Neural progenitor cell (in vitro differentiated cells): Measurements from ENCODE around the gene GRIK2. TPM values are rescaled to one million over a fixed set of nuclear protein-coding genes. Genes with fewer than 3 reads are reported as not detected.
A peak's percentile ranks its signal among the peaks of the same experiment; 100 is the strongest.
"Not testable (repeated sequence)": the region's sequence is repeated elsewhere in the genome, so short reads cannot be mapped to it uniquely, and the experiment has no call there.

Source experiments
- DNase-seq: peaks from one replicate; pipeline ENCODE4 v3.0.0-alpha.2; 2016; ENCODE audit warnings: low spot score
- H2AFZ ChIP-seq: fragments of 200-600 bp; sonication (generic); replicated peaks from 2 replicates; pipeline ENCODE4 v1.6.1; 2016; ENCODE audit warnings: antibody characterized with exemption
- H3F3A ChIP-seq: fragments of 200-600 bp; sonication (generic); 2 replicates; pipeline ENCODE4 v1.6.1; 2016; ENCODE audit warnings: antibody characterized with exemption, low read depth
- H3K27ac ChIP-seq: fragments of 200-600 bp; sonication (generic); 2 replicates; pipeline ENCODE4 v1.5.1; 2016; ENCODE audit warnings: mild to moderate bottlenecking
- H3K27me3 ChIP-seq: fragments of 200-600 bp; sonication (generic); 2 replicates; pipeline ENCODE4 v1.6.1; 2016; ENCODE audit warnings: mild to moderate bottlenecking, moderate library complexity
- H3K36me3 ChIP-seq: fragments of 200-600 bp; sonication (generic); 2 replicates; pipeline ENCODE4 v1.5.1; 2016
- H3K4me1 ChIP-seq: fragments of 200-600 bp; sonication (generic); 2 replicates; pipeline ENCODE4 v1.6.1; 2016; ENCODE audit warnings: mixed run types
- H3K4me2 ChIP-seq: fragments of 200-600 bp; sonication (generic); 2 replicates; pipeline ENCODE4 v1.6.1; 2016
- H3K4me3 ChIP-seq: fragments of 200-600 bp; sonication (generic); 2 replicates; pipeline ENCODE4 v1.5.1; 2016
- H3K79me2 ChIP-seq: fragments of 200-600 bp; sonication (generic); 2 replicates; pipeline ENCODE4 v1.6.1; 2016; ENCODE audit warnings: low read depth
- H3K9ac ChIP-seq: fragments of 200-600 bp; sonication (generic); 2 replicates; pipeline ENCODE4 v1.6.1; 2016
- H3K9me3 ChIP-seq: fragments of 200-600 bp; sonication (generic); 2 replicates; pipeline ENCODE4 v1.5.1; 2016; ENCODE audit warnings: low read depth
- H4K20me1 ChIP-seq: fragments of 200-600 bp; sonication (generic); 2 replicates; pipeline ENCODE4 v1.6.1; 2016; ENCODE audit warnings: low read depth
- H3K27ac Mint-ChIP-seq: 3 replicates; pipeline ENCODE4 v1.8.0; 2021; ENCODE audit warnings: mixed read lengths
- H3K27me3 Mint-ChIP-seq: 2 replicates; pipeline ENCODE4 v1.8.0; 2022; ENCODE audit warnings: low read depth, mild to moderate bottlenecking, inconsistent platforms, moderate library complexity, mixed read lengths; ENCODE audit not compliant: insufficient read depth
- H3K36me3 Mint-ChIP-seq: 3 replicates; pipeline ENCODE4 v1.8.0; 2021; ENCODE audit warnings: mixed read lengths
- H3K4me1 Mint-ChIP-seq: 3 replicates; pipeline ENCODE4 v1.8.0; 2021; ENCODE audit warnings: mixed read lengths
- H3K4me3 Mint-ChIP-seq: 3 replicates; pipeline ENCODE4 v1.8.0; 2021; ENCODE audit warnings: mild to moderate bottlenecking, moderate library complexity, mixed read lengths
- H3K9me3 Mint-ChIP-seq: 3 replicates; pipeline ENCODE4 v1.8.0; 2020; ENCODE audit warnings: mixed read lengths
- CTCF ChIP-seq: fragments of 200-600 bp; sonication (generic); IDR thresholded peaks from 2 replicates; pipeline ENCODE4 v1.5.1; 2017; ENCODE audit warnings: antibody characterized with exemption, mild to moderate bottlenecking
- EZH2 ChIP-seq: fragments of 200-600 bp; sonication (generic); IDR thresholded peaks from 2 replicates; pipeline ENCODE4 v1.6.1; 2017; ENCODE audit warnings: antibody characterized with exemption, mild to moderate bottlenecking, moderate library complexity
- EZH2phosphoT487 ChIP-seq: fragments of 200-600 bp; sonication (generic); IDR thresholded peaks from 2 replicates; pipeline ENCODE4 v1.6.1; 2017; ENCODE audit warnings: antibody characterized with exemption
- total RNA-seq: library from RNA; depleted of rRNA; stranded (reverse); fragments of >200 nt; gene quantifications from 2 replicates; pipeline ENCODE4 v1.2.3, GENCODE V29; 2015; ENCODE audit warnings: low replicate concordance

The GRIK2 gene
- total RNA-seq, 1 donor from 2014 or later: 0.88 TPM

DNA sequence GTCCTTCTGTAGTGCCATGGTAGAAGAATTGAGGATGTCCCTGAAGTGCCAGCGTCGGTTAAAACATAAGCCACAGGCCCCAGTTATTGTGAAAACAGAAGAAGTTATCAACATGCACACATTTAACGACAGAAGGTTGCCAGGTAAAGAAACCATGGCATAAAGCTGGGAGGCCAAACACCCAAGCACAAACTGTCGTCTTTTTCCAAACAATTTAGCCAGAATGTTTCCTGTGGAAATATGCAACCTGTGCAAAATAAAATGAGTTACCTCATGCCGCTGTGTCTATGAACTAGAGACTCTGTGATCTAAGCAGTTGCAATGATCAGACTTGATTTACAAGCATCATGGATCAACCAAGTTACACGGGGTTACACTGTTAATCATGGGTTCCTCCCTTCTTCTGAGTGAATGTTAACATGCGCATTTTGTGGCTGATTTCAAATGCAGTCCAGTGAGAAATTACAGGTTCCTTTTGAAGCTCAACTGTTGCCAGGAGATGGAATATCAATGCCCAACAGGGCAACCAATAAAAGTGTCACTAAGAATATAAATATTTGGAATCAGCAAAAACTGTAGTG lies 674.9 kb downstream of the GRIK2 start:
- H2AFZ ChIP-seq: no peak overlapping the region
- no peaks in the 10 kb centered on the region for H3K36me3 ChIP-seq
- Mint-ChIP-seq H3K27ac (no peak overlapping the region), H3K36me3 (no peaks in the 10 kb centered on the region), H3K9me3 (no peaks in the 10 kb centered on the region), H3K4me3 (no peak overlapping the region), H3K4me1 (peaks cover 14% of the 10 kb centered on the region), H3K27me3 (no peaks in the 10 kb centered on the region)
- no peak for DNase-seq
- H3K79me2 ChIP-seq: no peaks in the 10 kb centered on the region
- H3K4me3 ChIP-seq: no peak overlapping the region
- no peak overlapping the region for H3K4me2 ChIP-seq
- no peak overlapping the region for H3K27ac ChIP-seq
- TF ChIP-seq EZH2: no peak
- TF ChIP-seq CTCF: no peak
- TF ChIP-seq EZH2phosphoT487: no peak
- H3K4me1 ChIP-seq: no peaks in the 10 kb centered on the region
- no peak overlapping the region for H3K9ac ChIP-seq
- H3F3A ChIP-seq: no peaks in the 10 kb centered on the region
- H4K20me1 ChIP-seq: no peaks in the 10 kb centered on the region
- H3K9me3 ChIP-seq: no peaks in the 10 kb centered on the region
- H3K27me3 ChIP-seq: no peaks in the 10 kb centered on the region

- no peaks in the 10 kb centered on the region for H3K36me3 ChIP-seq
- no peak for DNase-seq
- H3K9me3 ChIP-seq: peaks cover 4% of the 10 kb centered on the region
- H3K9me3 Mint-ChIP-seq: peaks cover 2% of the 10 kb centered on the region
- no peaks in the 10 kb centered on the region for H3K27me3 Mint-ChIP-seq
- TF ChIP-seq EZH2phosphoT487 (no peak), EZH2 (no peak), CTCF (no peak)
- H3K27me3 ChIP-seq: no peaks in the 10 kb centered on the region
- H3K36me3 Mint-ChIP-seq: no peaks in the 10 kb centered on the region
- H3K4me1 ChIP-seq: no peaks in the 10 kb centered on the region
- no peak overlapping the region for H3K4me3 ChIP-seq
- no peak overlapping the region for H3K9ac ChIP-seq
- H3F3A ChIP-seq: no peaks in the 10 kb centered on the region
- H3K27ac Mint-ChIP-seq: no peak overlapping the region
- no peaks in the 10 kb centered on the region for H4K20me1 ChIP-seq
- no peaks in the 10 kb centered on the region for H3K79me2 ChIP-seq
- no peaks in the 10 kb centered on the region for H3K4me1 Mint-ChIP-seq
- no peak overlapping the region for H3K27ac ChIP-seq
- H3K4me2 ChIP-seq: no peak overlapping the region
- no peak overlapping the region for H2AFZ ChIP-seq
- H3K4me3 Mint-ChIP-seq: no peak overlapping the region
Observed at GRCh38 chr6:102075539-102075938, 682.0 kb downstream of the GRIK2 start.

GRCh38 chr6:102085257-102085656 lies 691.7 kb downstream of the GRIK2 start:
- Histone ChIP-seq H3K4me1 (no peaks in the 10 kb centered on the region), H3K9ac (no peak overlapping the region), H3K36me3 (no peaks in the 10 kb centered on the region), H3K4me3 (no peak overlapping the region), H3K79me2 (no peaks in the 10 kb centered on the region), H2AFZ (no peak overlapping the region), H4K20me1 (no peaks in the 10 kb centered on the region), H3K27ac (no peak overlapping the region), H3F3A (no peaks in the 10 kb centered on the region), H3K9me3 (no peaks in the 10 kb centered on the region), H3K4me2 (no peak overlapping the region), H3K27me3 (no peaks in the 10 kb centered on the region)
- DNase-seq: no peak
- Mint-ChIP-seq H3K4me3 (no peak overlapping the region), H3K27me3 (no peaks in the 10 kb centered on the region), H3K9me3 (peaks cover 7% of the 10 kb centered on the region), H3K4me1 (no peaks in the 10 kb centered on the region), H3K27ac (no peak overlapping the region), H3K36me3 (no peaks in the 10 kb centered on the region)
- TF ChIP-seq EZH2 (no peak), CTCF (peak; percentile 26), EZH2phosphoT487 (no peak)

- H3K4me3 Mint-ChIP-seq, H3F3A ChIP-seq, H3K27me3 Mint-ChIP-seq, H3K4me1 Mint-ChIP-seq, H3K9ac ChIP-seq, H3K79me2 ChIP-seq, H3K4me2 ChIP-seq, H3K9me3 ChIP-seq, H3K27me3 ChIP-seq, H3K36me3 Mint-ChIP-seq, H3K4me1 ChIP-seq, H3K4me3 ChIP-seq, H3K27ac ChIP-seq, H3K36me3 ChIP-seq, H2AFZ ChIP-seq, H3K27ac Mint-ChIP-seq, H4K20me1 ChIP-seq, DNase-seq: not testable (repeated sequence)
- peaks cover 11% of the 10 kb centered on the region for H3K9me3 Mint-ChIP-seq
Observed at GRCh38 chr6:102088160-102088559, 694.7 kb downstream of the GRIK2 start.
